OCI-LY1 (cell line): ENCODE data around the gene CDH3.

Experiments used
- H2AFZ ChIP-seq: fragments of 200-600 bp; sonication (generic), shearing (Covaris generic); 2 replicates; pipeline ENCODE4 v1.6.0; 2014; ENCODE audit warnings: antibody characterized with exemption, mild to moderate bottlenecking, low read length
- H3F3A ChIP-seq: fragments of 200-600 bp; sonication (generic), shearing (Covaris generic); 2 replicates; pipeline ENCODE4 v1.6.0; 2014; ENCODE audit warnings: mild to moderate bottlenecking, antibody characterized with exemption, low read length, moderate library complexity; ENCODE audit not compliant: insufficient read depth
- H3K27ac ChIP-seq: fragments of 200-600 bp; sonication (generic); 2 replicates; pipeline ENCODE4 v1.5.1; 2014; ENCODE audit warnings: low read length, mixed run types, mild to moderate bottlenecking, low read depth; ENCODE audit not compliant: poor library complexity, severe bottlenecking
- H3K27me3 ChIP-seq: fragments of 200-600 bp; sonication (generic); 2 replicates; pipeline ENCODE4 v1.6.0; 2014; ENCODE audit warnings: antibody characterized with exemption, mild to moderate bottlenecking, low read length, moderate library complexity; ENCODE audit not compliant: insufficient read depth
- H3K36me3 ChIP-seq: fragments of 200-600 bp; sonication (generic); 2 replicates; pipeline ENCODE4 v1.6.1; 2014; ENCODE audit warnings: mild to moderate bottlenecking, antibody characterized with exemption, low read length, moderate library complexity, mixed read lengths; ENCODE audit not compliant: insufficient read depth
- H3K4me1 ChIP-seq: fragments of 200-600 bp; sonication (generic); 2 replicates; pipeline ENCODE4 v1.5.1; 2014; ENCODE audit warnings: mild to moderate bottlenecking, low read length, moderate library complexity; ENCODE audit not compliant: insufficient read depth, severe bottlenecking
- H3K4me2 ChIP-seq: fragments of 200-600 bp; sonication (generic), shearing (Covaris generic); 2 replicates; pipeline ENCODE4 v1.6.1; 2014; ENCODE audit warnings: low read length
- H3K4me3 ChIP-seq: fragments of 200-600 bp; sonication (generic); 2 replicates; pipeline ENCODE4 v1.5.1; 2014; ENCODE audit warnings: low read length, low read depth, mild to moderate bottlenecking, mixed read lengths; ENCODE audit not compliant: poor library complexity, severe bottlenecking
- H3K79me2 ChIP-seq: fragments of 200-600 bp; shearing (Covaris generic); 2 replicates; pipeline ENCODE4 v1.6.1; 2016; ENCODE audit warnings: mixed run types, low read length, mixed read lengths; ENCODE audit not compliant: insufficient read depth
- H3K9ac ChIP-seq: fragments of 200-600 bp; sonication (generic), shearing (Covaris generic); 2 replicates; pipeline ENCODE4 v1.6.1; 2014; ENCODE audit warnings: mild to moderate bottlenecking, low read length, mixed read lengths
- H3K9me2 ChIP-seq: fragments of 200-600 bp; sonication (generic), shearing (Covaris generic); 2 replicates; pipeline ENCODE4 v1.6.1; 2014; ENCODE audit warnings: low read depth, mild to moderate bottlenecking, low read length, mixed read lengths
- H3K9me3 ChIP-seq: fragments of 200-600 bp; shearing (Covaris generic); 2 replicates; pipeline ENCODE4 v1.6.1; 2014; ENCODE audit warnings: low read length, mixed read lengths
- H4K20me1 ChIP-seq: fragments of 200-600 bp; sonication (generic), shearing (Covaris generic); 2 replicates; pipeline ENCODE4 v1.6.0; 2016; ENCODE audit warnings: mild to moderate bottlenecking, low read length; ENCODE audit not compliant: insufficient read depth
- EZH2 ChIP-seq: fragments of 200-600 bp; sonication (generic), shearing (Covaris generic); IDR thresholded peaks from 2 replicates; pipeline ENCODE4 v1.8.0; 2017; ENCODE audit warnings: borderline replicate concordance, mixed run types, mild to moderate bottlenecking, antibody characterized with exemption, low read length, moderate library complexity, mixed read lengths
- TF ChIP-seq, protein P1 (sequence below): fragments of 200-600 bp; sonication (generic), shearing (Covaris generic); IDR thresholded peaks from 2 replicates; pipeline ENCODE4 v1.5.1; 2017; ENCODE audit warnings: mild to moderate bottlenecking, antibody characterized with exemption, low read length, moderate library complexity, mixed read lengths

CDH3 gene

DNA sequence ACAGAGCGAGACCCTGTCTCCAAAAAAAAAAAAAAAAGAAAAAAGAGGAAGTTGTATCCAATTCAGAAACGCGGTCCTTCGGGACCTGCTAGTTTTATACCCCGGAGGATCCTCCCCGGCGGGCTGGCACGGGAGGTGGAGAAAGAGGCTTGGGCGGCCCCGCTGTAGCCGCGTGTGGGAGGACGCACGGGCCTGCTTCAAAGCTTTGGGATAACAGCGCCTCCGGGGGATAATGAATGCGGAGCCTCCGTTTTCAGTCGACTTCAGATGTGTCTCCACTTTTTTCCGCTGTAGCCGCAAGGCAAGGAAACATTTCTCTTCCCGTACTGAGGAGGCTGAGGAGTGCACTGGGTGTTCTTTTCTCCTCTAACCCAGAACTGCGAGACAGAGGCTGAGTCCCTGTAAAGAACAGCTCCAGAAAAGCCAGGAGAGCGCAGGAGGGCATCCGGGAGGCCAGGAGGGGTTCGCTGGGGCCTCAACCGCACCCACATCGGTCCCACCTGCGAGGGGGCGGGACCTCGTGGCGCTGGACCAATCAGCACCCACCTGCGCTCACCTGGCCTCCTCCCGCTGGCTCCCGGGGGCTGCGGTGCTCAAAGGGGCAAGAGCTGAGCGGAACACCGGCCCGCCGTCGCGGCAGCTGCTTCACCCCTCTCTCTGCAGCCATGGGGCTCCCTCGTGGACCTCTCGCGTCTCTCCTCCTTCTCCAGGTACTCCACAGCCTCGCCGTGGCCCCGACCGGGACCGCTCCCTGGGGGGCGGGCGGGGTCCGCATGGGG, at the start of gene CDH3:
Gene CDH3, plus strand, starts transcription at position 596 of the 779 bp plus-strand sequence. Its CDS starts 70 bp downstream, at position 666.
- H3K4me2 ChIP-seq = no peak within 1 kb of the TSS
- TF ChIP-seq EZH2 = no peak
- TF ChIP-seq, protein P1, sequence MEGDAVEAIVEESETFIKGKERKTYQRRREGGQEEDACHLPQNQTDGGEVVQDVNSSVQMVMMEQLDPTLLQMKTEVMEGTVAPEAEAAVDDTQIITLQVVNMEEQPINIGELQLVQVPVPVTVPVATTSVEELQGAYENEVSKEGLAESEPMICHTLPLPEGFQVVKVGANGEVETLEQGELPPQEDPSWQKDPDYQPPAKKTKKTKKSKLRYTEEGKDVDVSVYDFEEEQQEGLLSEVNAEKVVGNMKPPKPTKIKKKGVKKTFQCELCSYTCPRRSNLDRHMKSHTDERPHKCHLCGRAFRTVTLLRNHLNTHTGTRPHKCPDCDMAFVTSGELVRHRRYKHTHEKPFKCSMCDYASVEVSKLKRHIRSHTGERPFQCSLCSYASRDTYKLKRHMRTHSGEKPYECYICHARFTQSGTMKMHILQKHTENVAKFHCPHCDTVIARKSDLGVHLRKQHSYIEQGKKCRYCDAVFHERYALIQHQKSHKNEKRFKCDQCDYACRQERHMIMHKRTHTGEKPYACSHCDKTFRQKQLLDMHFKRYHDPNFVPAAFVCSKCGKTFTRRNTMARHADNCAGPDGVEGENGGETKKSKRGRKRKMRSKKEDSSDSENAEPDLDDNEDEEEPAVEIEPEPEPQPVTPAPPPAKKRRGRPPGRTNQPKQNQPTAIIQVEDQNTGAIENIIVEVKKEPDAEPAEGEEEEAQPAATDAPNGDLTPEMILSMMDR = no peak

DNA sequence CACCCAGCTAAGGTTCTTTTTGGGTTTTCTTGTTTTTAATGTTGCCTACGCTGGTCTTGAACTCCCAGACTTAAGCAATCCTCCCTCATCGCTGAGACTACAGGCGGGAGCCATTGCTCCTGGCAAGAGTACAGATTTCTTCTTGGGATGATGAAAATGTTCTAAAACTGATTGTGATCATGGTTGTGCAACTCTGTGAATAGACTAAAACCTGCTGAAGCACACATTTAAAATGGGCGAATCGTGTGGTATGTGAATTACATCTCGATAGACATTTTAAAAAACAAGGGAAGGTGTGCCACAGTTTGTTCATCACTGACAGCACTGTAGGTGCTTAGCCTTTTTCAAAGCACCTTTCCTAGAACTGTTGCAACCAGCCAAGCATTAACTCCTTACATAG, 48.8 kb upstream of the CDH3 start:
- no peak overlapping the region for H3K4me2 ChIP-seq

More for the DNA sequence above, at the start of gene CDH3:
- H3K9ac ChIP-seq = no peak within 1 kb of the TSS
- no peaks in the 10 kb centered on the region for H3K36me3 ChIP-seq
- H3K4me3 ChIP-seq = no peak within 1 kb of the TSS
- no peak within 1 kb of the TSS for H2AFZ ChIP-seq
- no peaks in the 10 kb centered on the region for H3F3A ChIP-seq
- H3K9me3 ChIP-seq = no peaks in the 10 kb centered on the region
- H3K79me2 ChIP-seq = no peaks in the 10 kb centered on the region
- H3K9me2 ChIP-seq = no peaks in the 10 kb centered on the region
- no peaks in the 10 kb centered on the region for H4K20me1 ChIP-seq
- H3K4me1 ChIP-seq = no peaks in the 10 kb centered on the region
- H3K27me3 ChIP-seq = no peaks in the 10 kb centered on the region
- no peak within 1 kb of the TSS for H3K27ac ChIP-seq

DNA sequence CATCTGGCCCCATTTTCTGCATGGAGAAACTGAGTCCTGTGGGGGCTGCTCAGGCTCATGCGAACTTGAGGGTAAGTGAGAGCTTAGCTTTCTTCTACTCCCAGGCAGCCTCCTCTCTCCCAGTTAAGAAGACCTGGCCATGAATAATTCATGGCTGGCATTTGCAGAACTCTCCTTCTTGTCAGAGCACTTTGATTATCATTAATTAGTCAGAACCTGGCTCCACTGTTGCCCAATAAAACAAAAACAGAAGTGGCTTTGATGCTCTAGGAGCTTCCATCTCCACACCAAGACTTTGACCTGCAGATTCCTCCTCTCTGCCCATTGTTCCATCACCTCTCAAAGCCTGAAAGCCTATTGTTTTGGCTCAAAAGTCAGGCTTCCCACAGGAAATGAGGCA, 45.5 kb upstream of the CDH3 start:
- Histone ChIP-seq H3K9me2 (no peaks in the 10 kb centered on the region), H3K9ac (no peak overlapping the region), H4K20me1 (no peaks in the 10 kb centered on the region), H3K27me3 (no peaks in the 10 kb centered on the region), H3F3A (no peaks in the 10 kb centered on the region), H3K27ac (no peak overlapping the region), H3K9me3 (no peaks in the 10 kb centered on the region), H2AFZ (no peak overlapping the region), H3K4me1 (no peaks in the 10 kb centered on the region), H3K79me2 (no peaks in the 10 kb centered on the region), H3K4me2 (no peak overlapping the region), H3K4me3 (no peak overlapping the region), H3K36me3 (no peaks in the 10 kb centered on the region)
- no peak for TF ChIP-seq EZH2
- TF ChIP-seq, protein P1 = no peak

More for the DNA sequence above, 48.8 kb upstream of the CDH3 start:
- no peak overlapping the region for H3K9ac ChIP-seq
- peaks cover 3% of the 10 kb centered on the region; the same call in 1 of the 2 replicates for H3K9me3 ChIP-seq
- no peaks in the 10 kb centered on the region; the same call in 1 of the 2 replicates for H3K36me3 ChIP-seq
- TF ChIP-seq, protein P1 = no peak
- TF ChIP-seq EZH2 = no peak
- no peaks in the 10 kb centered on the region for H3K4me1 ChIP-seq
- no peaks in the 10 kb centered on the region for H4K20me1 ChIP-seq
- H2AFZ ChIP-seq = no peak overlapping the region
- no peaks in the 10 kb centered on the region for H3F3A ChIP-seq
- no peaks in the 10 kb centered on the region for H3K9me2 ChIP-seq
- no peak overlapping the region for H3K4me3 ChIP-seq
- no peaks in the 10 kb centered on the region for H3K27me3 ChIP-seq
- no peak overlapping the region for H3K27ac ChIP-seq
- H3K79me2 ChIP-seq = no peaks in the 10 kb centered on the region
